HG02970 (cell line): ENCODE data around the gene EXD1.
"Not testable (repeated sequence)": the region's sequence is repeated elsewhere in the genome, so short reads cannot be mapped to it uniquely, and the experiment has no call there.

ENCODE experiments used
- ATAC-seq: cut with Tn5 transposase; IDR thresholded peaks from one replicate; pipeline ENCODE4 v1.9.1; 2021; ENCODE audit warnings: mild to moderate bottlenecking, moderate library complexity, moderate number of reproducible peaks; ENCODE audit not compliant: unreplicated experiment, low FRiP score

Gene EXD1

GRCh38 chr15:41153733-41154132, 76.8 kb downstream of the EXD1 start:
- ATAC-seq, result no peak

GRCh38 chr15:41151451-41152005, 79.0 kb downstream of the EXD1 start:
- ATAC-seq, result no peak

GRCh38 chr15:41150279-41150678, 80.3 kb downstream of the EXD1 start:
- no peak for ATAC-seq

- no peak for ATAC-seq
Observed at GRCh38 chr15:41148065-41148464, 82.5 kb downstream of the EXD1 start.

GRCh38 chr15:41139619-41140018, 90.9 kb downstream of the EXD1 start:
- ATAC-seq, result no peak

GRCh38 chr15:41139112-41139511, 91.4 kb downstream of the EXD1 start:
- not testable (repeated sequence) for ATAC-seq

GRCh38 chr15:41135580-41135979, 95.0 kb downstream of the EXD1 start:
- not testable (repeated sequence) for ATAC-seq

- no peak for ATAC-seq
Observed at GRCh38 chr15:41133454-41133853, 97.1 kb downstream of the EXD1 start.
